ENCODE data around the gene FGFBP2.

DNA sequence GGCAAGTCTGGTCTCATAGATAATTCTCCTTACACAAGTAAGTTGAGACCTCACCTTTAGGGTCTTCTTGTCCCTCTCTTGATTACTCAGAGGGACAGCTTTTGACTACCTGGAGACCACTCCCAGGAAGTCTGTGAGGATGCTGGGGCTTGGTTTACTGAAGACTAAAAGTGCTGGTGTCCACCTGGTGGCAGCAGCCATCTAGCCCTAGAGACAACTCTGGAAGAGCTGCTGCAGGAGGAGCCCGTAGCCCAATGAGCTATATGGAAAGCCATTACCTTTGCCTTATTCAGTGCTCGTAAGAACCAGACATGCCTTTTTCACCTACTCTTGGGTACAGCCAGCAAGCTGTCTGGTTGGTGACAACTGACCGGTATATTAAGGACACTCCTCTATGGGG, 7.3 kb downstream of the FGFBP2 start:
- TF ChIP-seq POLR2A (IDR thresholded peaks at IDR 0.05; ENCODE audit: low read length) (no peak), GATA1 (IDR thresholded peaks at IDR 0.05; ENCODE audit: low read depth, low read length) (no peak)
